Daoy (cell line): ENCODE data around the gene UTP18. TPM values are rescaled to one million over a fixed set of nuclear protein-coding genes. Genes with fewer than 3 reads are reported as not detected.
"Not testable (repeated sequence)": the region's sequence is repeated elsewhere in the genome, so short reads cannot be mapped to it uniquely, and the experiment has no call there.

ENCODE experiments used
- DNase-seq: peaks from one replicate; pipeline ENCODE4 v3.0.0-alpha.2; 2015; ENCODE audit warnings: low read depth
- total RNA-seq: library from RNA; depleted of rRNA; stranded (reverse); fragments of >200 nt; shearing (Covaris generic); gene quantifications from 2 replicates; pipeline ENCODE4 v1.2.3, GENCODE V29; 2014; rRNA removed

The UTP18 gene
- total RNA-seq, 1 experiment from 2014 or later, result 112 TPM

- not testable (repeated sequence) for DNase-seq
Measured at GRCh38 chr17:51330861-51331503, 70.6 kb downstream of the UTP18 start.

- no peak for DNase-seq
Measured at GRCh38 chr17:51335006-51335590, 74.8 kb downstream of the UTP18 start.

- no peak for DNase-seq
Measured at GRCh38 chr17:51335883-51336822, 75.8 kb downstream of the UTP18 start.

GRCh38 chr17:51341457-51341856, 81.1 kb downstream of the UTP18 start:
- no peak for DNase-seq

- no peak for DNase-seq
Measured at GRCh38 chr17:51342257-51342656, 81.9 kb downstream of the UTP18 start.

- no peak for DNase-seq
Measured at GRCh38 chr17:51344532-51344931, 84.2 kb downstream of the UTP18 start.

DNA sequence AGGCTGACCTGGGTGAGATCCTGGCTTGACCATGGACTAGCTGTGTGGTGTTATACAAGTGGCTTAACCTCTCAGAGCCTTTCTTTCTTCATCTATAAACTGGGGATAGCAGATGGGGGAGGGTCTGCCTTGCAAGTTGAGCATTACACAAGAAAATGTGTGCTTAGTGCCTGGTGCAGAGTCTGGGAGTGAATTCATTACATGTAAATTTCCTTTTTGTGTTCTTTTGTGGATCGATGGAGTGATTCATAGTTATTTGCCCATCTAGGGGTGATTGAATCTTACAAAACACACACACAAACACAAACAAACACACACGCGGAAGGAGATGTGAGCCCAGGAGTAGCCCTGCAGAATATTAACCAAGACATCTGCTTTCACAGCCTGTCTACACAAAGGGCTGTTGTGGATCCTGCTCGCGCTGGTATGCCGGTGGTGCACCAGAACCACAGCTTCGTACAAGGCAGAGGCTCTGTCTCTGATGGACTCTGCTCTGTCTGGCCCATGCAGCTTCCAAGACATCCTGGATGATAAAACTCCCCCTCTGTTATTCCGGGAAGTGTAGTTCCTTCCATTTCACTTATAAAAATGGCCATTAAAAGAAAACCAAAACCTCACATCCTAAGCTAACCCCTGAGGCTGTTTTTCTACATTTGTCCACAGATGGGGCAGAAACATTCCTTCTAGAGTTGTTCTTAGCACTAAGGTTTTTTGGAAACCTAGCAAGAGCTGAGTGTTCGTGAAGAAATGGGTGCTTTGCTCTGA, 86.1 kb downstream of the UTP18 start:
- no peak for DNase-seq

Other genes starting within 250 kb of the UTP18 start
- 51.6 and 54.2 TPM in 2 replicates for gene SPAG9, start 139.7 kb upstream of the UTP18 start, total RNA-seq
- gene NME1, start 107.0 kb upstream of the UTP18 start, total RNA-seq, result 318 and 324 TPM in 2 replicates
- gene NME2, start 94.1 kb upstream of the UTP18 start, total RNA-seq, result 488 and 529 TPM in 2 replicates
- 2.6 and 3.8 TPM in 2 replicates for gene MBTD1, start 497 bp upstream of the UTP18 start, total RNA-seq